WERI-Rb-1 (cell line): ENCODE results near the gene FRMD4A.

Source experiments
- DNase-seq: peaks from one replicate; pipeline ENCODE4 v3.0.0-alpha.2; 2020
- H3K27ac ChIP-seq: fragments of 250-450 bp; sonication (Bioruptor Pico); 2 replicates; pipeline ENCODE4 v1.5.1; 2020; ENCODE audit warnings: mild to moderate bottlenecking, moderate library complexity
- H3K27me3 ChIP-seq: fragments of 250-450 bp; sonication (Bioruptor Pico); 2 replicates; pipeline ENCODE4 v1.5.1; 2021; ENCODE audit warnings: mild to moderate bottlenecking, low read depth, moderate library complexity; ENCODE audit not compliant: insufficient read depth, severe bottlenecking
- H3K36me3 ChIP-seq: fragments of 250-450 bp; sonication (Bioruptor Pico); 2 replicates; pipeline ENCODE4 v1.5.1; 2020; ENCODE audit warnings: mild to moderate bottlenecking, moderate library complexity
- H3K4me3 ChIP-seq: 2 replicates; pipeline ENCODE4 v1.5.1; 2011; ENCODE audit warnings: low read depth, mild to moderate bottlenecking, control low read depth, low read length
- H3K9me3 ChIP-seq: fragments of 250-450 bp; sonication (Bioruptor Pico); 2 replicates; pipeline ENCODE4 v1.5.1; 2021; ENCODE audit warnings: mild to moderate bottlenecking, moderate library complexity; ENCODE audit not compliant: severe bottlenecking
- CTCF ChIP-seq: IDR thresholded peaks from 2 replicates; pipeline ENCODE4 v1.5.1; 2011; ENCODE audit warnings: low read depth, mild to moderate bottlenecking, control low read depth, inconsistent platforms, low read length

The FRMD4A gene

DNA sequence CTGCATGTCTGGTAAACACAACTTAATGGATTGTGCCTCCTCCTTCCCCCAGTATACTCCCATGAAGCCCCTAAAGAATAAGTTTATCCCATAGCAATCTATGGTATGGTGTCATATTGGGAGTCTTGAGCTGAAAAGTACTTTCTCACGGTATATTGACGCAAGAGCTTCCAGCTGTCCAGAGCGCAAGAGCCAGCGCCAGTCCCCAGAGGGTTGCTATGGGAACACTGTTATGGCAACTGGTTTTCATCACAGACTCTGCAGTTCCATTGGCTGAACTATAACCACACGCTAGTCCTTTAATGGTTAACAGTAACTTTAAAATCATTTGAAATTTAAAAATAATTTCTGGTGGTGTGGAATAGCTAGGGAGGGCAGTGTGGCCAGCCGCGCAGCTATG is 697.0 kb downstream of the FRMD4A start:
- H3K36me3 ChIP-seq: no peaks in the 10 kb centered on the region; the same call in 1 of the 2 replicates
- no peak overlapping the region for H3K4me3 ChIP-seq
- TF ChIP-seq CTCF: no peak
- H3K27me3 ChIP-seq: no peaks in the 10 kb centered on the region
- no peaks in the 10 kb centered on the region for H3K9me3 ChIP-seq
- H3K27ac ChIP-seq: no peak overlapping the region
- DNase-seq: no peak

- no peaks in the 10 kb centered on the region for H3K9me3 ChIP-seq
- H3K4me3 ChIP-seq: no peak overlapping the region
- TF ChIP-seq CTCF: no peak
- H3K36me3 ChIP-seq: no peaks in the 10 kb centered on the region; the same call in 1 of the 2 replicates
- H3K27me3 ChIP-seq: no peaks in the 10 kb centered on the region
- H3K27ac ChIP-seq: no peak overlapping the region
- DNase-seq: no peak
Measured at GRCh38 chr10:13632884-13633440, 697.8 kb downstream of the FRMD4A start.

DNA sequence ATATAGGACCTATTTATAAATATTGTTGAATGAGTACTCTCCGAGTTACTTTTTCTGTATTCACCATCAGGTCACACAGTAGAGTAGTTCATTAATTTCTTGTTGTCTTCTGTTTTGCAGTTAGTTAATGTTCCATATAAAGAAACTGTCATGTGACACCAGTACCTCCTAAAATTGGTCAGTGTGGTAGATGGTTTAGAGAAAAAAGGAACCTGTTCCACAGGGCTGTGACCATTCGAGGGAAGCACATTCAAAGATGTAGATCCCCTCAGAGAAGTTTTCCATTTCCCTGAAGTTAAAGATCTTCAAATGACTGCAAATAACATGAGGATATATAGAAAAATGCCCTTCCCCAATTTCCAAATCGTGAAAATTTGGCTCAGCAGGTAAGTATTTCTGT is 698.3 kb downstream of the FRMD4A start:
- Histone ChIP-seq H3K36me3 (no peaks in the 10 kb centered on the region; the same call in 1 of the 2 replicates), H3K4me3 (no peak overlapping the region), H3K27me3 (no peaks in the 10 kb centered on the region), H3K9me3 (no peaks in the 10 kb centered on the region), H3K27ac (no peak overlapping the region)
- no peak for DNase-seq
- TF ChIP-seq CTCF: no peak

DNA sequence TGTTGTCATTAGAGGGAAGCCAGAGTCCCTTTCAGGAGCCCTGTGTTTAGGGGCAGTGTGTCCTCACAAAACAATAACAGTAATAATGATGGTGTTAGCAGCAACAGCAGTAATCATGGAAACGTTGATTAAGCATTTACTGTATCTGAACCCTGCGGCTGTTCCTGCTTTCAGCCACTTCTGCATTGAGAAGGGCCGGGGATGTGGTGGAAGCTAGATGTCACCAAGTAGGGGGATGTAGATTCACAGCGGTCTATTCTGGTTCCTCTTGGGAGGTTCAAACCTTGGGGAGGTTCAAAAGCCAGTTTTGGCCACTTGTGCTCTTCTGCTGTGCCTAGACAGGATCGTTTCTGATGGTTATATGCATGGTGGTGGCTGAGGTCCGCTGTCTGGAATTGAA is 699.1 kb downstream of the FRMD4A start:
- H3K36me3 ChIP-seq: no peaks in the 10 kb centered on the region; the same call in 1 of the 2 replicates
- no peak overlapping the region for H3K27ac ChIP-seq
- H3K9me3 ChIP-seq: no peaks in the 10 kb centered on the region
- no peaks in the 10 kb centered on the region for H3K27me3 ChIP-seq
- no peak overlapping the region for H3K4me3 ChIP-seq
- DNase-seq: no peak
- TF ChIP-seq CTCF: no peak

GRCh38 chr10:13630231-13630630 is 700.5 kb downstream of the FRMD4A start:
- Histone ChIP-seq H3K9me3 (no peaks in the 10 kb centered on the region), H3K36me3 (no peaks in the 10 kb centered on the region; the same call in 1 of the 2 replicates), H3K4me3 (no peak overlapping the region), H3K27ac (no peak overlapping the region), H3K27me3 (no peaks in the 10 kb centered on the region)
- no peak for DNase-seq
- TF ChIP-seq CTCF: no peak

DNA sequence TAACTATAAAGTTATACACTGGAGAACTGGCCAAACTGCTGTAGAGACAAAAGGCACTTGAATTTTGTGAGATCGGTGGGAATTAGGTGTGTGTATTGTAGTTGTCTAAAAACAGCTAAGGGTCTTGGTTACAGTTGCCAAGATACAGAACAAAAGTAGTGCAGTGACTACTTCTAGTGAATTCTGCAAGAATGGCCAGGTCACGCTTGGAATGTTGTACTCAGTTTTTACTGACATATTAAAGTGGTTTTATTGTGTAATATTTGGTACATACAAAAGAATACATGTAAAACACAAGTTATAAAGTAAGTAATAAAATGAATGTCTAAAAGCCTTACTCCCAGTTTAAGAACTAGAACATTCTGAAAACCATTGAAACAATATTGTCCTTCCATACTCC is 701.6 kb downstream of the FRMD4A start:
- H3K9me3 ChIP-seq: no peaks in the 10 kb centered on the region
- no peak overlapping the region for H3K4me3 ChIP-seq
- TF ChIP-seq CTCF: no peak
- H3K27me3 ChIP-seq: no peaks in the 10 kb centered on the region
- H3K27ac ChIP-seq: no peak overlapping the region
- no peaks in the 10 kb centered on the region; the same call in 1 of the 2 replicates for H3K36me3 ChIP-seq
- DNase-seq: no peak
